ENCODE data around the gene C14orf119.

DNA sequence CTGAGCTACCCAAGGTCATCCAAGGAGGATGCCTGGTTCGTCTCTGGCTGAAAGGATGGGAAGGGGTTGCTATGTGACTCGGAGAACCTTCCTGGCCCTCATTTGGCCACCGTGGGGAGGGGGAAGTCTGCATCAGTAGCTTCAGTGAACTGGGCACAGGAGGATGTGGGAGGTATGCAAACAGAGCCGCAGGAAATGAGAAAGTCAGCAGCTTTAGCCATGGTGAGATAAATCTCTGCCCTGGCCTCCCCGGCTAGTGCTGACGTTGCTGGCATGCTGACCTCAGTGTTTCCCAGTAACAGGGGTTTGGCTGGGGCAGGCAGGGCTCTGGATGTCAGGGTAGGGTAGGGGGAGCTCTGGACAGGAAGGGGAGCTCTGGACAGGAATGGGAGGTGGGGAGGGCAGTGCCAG is 26.1 kb downstream of the C14orf119 start:
- TF ChIP-seq, protein P1, sequence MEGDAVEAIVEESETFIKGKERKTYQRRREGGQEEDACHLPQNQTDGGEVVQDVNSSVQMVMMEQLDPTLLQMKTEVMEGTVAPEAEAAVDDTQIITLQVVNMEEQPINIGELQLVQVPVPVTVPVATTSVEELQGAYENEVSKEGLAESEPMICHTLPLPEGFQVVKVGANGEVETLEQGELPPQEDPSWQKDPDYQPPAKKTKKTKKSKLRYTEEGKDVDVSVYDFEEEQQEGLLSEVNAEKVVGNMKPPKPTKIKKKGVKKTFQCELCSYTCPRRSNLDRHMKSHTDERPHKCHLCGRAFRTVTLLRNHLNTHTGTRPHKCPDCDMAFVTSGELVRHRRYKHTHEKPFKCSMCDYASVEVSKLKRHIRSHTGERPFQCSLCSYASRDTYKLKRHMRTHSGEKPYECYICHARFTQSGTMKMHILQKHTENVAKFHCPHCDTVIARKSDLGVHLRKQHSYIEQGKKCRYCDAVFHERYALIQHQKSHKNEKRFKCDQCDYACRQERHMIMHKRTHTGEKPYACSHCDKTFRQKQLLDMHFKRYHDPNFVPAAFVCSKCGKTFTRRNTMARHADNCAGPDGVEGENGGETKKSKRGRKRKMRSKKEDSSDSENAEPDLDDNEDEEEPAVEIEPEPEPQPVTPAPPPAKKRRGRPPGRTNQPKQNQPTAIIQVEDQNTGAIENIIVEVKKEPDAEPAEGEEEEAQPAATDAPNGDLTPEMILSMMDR (IDR thresholded peaks at IDR 0.05; ENCODE audit: insufficient read depth, low read length) = no peak
- TF ChIP-seq SPI1 (IDR thresholded peaks at IDR 0.05; ENCODE audit: borderline replicate concordance, low read depth) = no peak
- TF ChIP-seq, protein P2, sequence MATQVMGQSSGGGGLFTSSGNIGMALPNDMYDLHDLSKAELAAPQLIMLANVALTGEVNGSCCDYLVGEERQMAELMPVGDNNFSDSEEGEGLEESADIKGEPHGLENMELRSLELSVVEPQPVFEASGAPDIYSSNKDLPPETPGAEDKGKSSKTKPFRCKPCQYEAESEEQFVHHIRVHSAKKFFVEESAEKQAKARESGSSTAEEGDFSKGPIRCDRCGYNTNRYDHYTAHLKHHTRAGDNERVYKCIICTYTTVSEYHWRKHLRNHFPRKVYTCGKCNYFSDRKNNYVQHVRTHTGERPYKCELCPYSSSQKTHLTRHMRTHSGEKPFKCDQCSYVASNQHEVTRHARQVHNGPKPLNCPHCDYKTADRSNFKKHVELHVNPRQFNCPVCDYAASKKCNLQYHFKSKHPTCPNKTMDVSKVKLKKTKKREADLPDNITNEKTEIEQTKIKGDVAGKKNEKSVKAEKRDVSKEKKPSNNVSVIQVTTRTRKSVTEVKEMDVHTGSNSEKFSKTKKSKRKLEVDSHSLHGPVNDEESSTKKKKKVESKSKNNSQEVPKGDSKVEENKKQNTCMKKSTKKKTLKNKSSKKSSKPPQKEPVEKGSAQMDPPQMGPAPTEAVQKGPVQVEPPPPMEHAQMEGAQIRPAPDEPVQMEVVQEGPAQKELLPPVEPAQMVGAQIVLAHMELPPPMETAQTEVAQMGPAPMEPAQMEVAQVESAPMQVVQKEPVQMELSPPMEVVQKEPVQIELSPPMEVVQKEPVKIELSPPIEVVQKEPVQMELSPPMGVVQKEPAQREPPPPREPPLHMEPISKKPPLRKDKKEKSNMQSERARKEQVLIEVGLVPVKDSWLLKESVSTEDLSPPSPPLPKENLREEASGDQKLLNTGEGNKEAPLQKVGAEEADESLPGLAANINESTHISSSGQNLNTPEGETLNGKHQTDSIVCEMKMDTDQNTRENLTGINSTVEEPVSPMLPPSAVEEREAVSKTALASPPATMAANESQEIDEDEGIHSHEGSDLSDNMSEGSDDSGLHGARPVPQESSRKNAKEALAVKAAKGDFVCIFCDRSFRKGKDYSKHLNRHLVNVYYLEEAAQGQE (IDR thresholded peaks at IDR 0.05; ENCODE audit: insufficient replicate concordance, low read depth) = no peak
